Measurements from ENCODE around the gene PPAN. TPM values are rescaled to one million over a fixed set of nuclear protein-coding genes. Genes with fewer than 3 reads are reported as not detected.

The PPAN gene
- total and polyA plus RNA-seq, 8 donors, result 22.6 to 49.8 (median 28.5) TPM

- intact Hi-C loops (cut with DNase I), result no loop called here
- Histone ChIP-seq H3K27ac (no peak overlapping the region), H3K9me3 (no peaks in the 10 kb centered on the region), H3K36me3 (peaks cover 0 to 100% of the 10 kb centered on the region in 2 donors), H3K27me3 (no peaks in the 10 kb centered on the region), H3K4me3 (no peak overlapping the region), H3K4me1 (peaks cover 0 to 5% of the 10 kb centered on the region in 2 donors)
- no peak for DNase-seq
- TF ChIP-seq, protein P1, sequence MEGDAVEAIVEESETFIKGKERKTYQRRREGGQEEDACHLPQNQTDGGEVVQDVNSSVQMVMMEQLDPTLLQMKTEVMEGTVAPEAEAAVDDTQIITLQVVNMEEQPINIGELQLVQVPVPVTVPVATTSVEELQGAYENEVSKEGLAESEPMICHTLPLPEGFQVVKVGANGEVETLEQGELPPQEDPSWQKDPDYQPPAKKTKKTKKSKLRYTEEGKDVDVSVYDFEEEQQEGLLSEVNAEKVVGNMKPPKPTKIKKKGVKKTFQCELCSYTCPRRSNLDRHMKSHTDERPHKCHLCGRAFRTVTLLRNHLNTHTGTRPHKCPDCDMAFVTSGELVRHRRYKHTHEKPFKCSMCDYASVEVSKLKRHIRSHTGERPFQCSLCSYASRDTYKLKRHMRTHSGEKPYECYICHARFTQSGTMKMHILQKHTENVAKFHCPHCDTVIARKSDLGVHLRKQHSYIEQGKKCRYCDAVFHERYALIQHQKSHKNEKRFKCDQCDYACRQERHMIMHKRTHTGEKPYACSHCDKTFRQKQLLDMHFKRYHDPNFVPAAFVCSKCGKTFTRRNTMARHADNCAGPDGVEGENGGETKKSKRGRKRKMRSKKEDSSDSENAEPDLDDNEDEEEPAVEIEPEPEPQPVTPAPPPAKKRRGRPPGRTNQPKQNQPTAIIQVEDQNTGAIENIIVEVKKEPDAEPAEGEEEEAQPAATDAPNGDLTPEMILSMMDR (IDR thresholded peaks at IDR 0.05), result no peak
- no peak for ATAC-seq
These were observed 31.9 kb downstream of the PPAN start for GRCh38 chr19:10137751-10138682.

GRCh38 chr19:10138879-10139795 is 33.0 kb downstream of the PPAN start:
- peaks cover 0 to 100% of the 10 kb centered on the region in 2 donors for H3K36me3 ChIP-seq

GRCh38 chr19:10139952-10140351 is 33.8 kb downstream of the PPAN start:
- intact Hi-C loops (cut with DNase I), result no loop called here
- ATAC-seq (no peak), DNase-seq (no peak)
- Histone ChIP-seq H3K4me1 (peaks cover 0 to 5% of the 10 kb centered on the region in 2 donors), H3K4me3 (no peak overlapping the region), H3K36me3 (peaks cover 0 to 100% of the 10 kb centered on the region in 2 donors), H3K27me3 (no peaks in the 10 kb centered on the region), H3K9me3 (no peaks in the 10 kb centered on the region), H3K27ac (no peak overlapping the region)
- TF ChIP-seq, protein P1 (IDR thresholded peaks at IDR 0.05), result no peak

More at GRCh38 chr19:10138879-10139795, 33.0 kb downstream of the PPAN start:
- no peaks in the 10 kb centered on the region for H3K27me3 ChIP-seq
- H3K4me1 ChIP-seq, result peaks cover 0 to 5% of the 10 kb centered on the region in 2 donors
- intact Hi-C loops (cut with DNase I), result no loop called here
- H3K4me3 ChIP-seq, result no peak overlapping the region
- no peak for DNase-seq
- TF ChIP-seq, protein P1 (IDR thresholded peaks at IDR 0.05), result no peak
- H3K27ac ChIP-seq, result no peak overlapping the region
- ATAC-seq, result no peak
- H3K9me3 ChIP-seq, result no peaks in the 10 kb centered on the region

DNA sequence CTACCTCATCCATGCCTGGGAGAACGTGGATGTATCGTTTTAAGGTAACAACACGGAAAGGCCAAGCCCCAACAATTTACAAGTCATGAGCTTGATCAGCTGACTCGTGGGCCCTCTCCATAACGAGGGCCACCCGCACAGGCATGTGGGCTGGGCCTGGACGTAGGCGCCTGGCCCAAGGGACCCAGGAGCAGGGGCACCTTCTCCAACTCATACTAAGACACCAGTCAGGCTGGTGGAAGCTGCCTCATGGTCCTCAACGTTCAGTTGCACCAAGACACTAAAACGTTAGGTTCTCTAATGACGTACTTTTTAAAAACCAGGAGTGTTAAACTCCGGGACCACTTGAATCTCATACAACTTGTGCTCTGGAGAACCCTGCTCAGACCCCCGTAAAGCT is 35.3 kb downstream of the PPAN start:
- no peak overlapping the region for H3K4me3 ChIP-seq
- DNase-seq (no peak), ATAC-seq (no peak)
- H3K4me1 ChIP-seq, result peaks cover 0 to 5% of the 10 kb centered on the region in 2 donors
- H3K9me3 ChIP-seq, result no peaks in the 10 kb centered on the region
- TF ChIP-seq, protein P1 (IDR thresholded peaks at IDR 0.05), result no peak
- peaks cover 0 to 100% of the 10 kb centered on the region in 2 donors for H3K36me3 ChIP-seq
- intact Hi-C loops (cut with DNase I), result no loop called here
- no peaks in the 10 kb centered on the region for H3K27me3 ChIP-seq
- H3K27ac ChIP-seq, result no peak overlapping the region

All from left lung (tissue), 10 donors.